GM23338 (cell line): ENCODE results near the gene PRMT3.

Source experiments
- CREB1 ChIP-seq: fragments of 250-450 bp; sonication (Bioruptor Pico); IDR thresholded peaks from 2 replicates; pipeline ENCODE4 v1.5.0; 2020; ENCODE audit warnings: low read depth, mild to moderate bottlenecking, moderate library complexity
- CTCF ChIP-seq, 2 experiments: fragments of 200-600 bp in 1 of 2; sonication (generic) in 1 of 2; conservative IDR thresholded peaks; 2 replicates each; pipeline versions ENCODE4 v1.5.1 to v1.6.1; 2016 to 2017; ENCODE audit warnings: antibody characterized with exemption in 2 of 2, low read depth in 2 of 2, mild to moderate bottlenecking in 2 of 2, moderate library complexity in 1 of 2
- EZH2 ChIP-seq: fragments of 200-600 bp; sonication (generic); IDR thresholded peaks from one replicate; pipeline ENCODE4 v1.8.0; 2017; ENCODE audit warnings: antibody characterized with exemption, mild to moderate bottlenecking, low read depth; ENCODE audit not compliant: unreplicated experiment
- NANOG ChIP-seq: IDR thresholded peaks from 2 replicates; pipeline ENCODE4 v1.6.1; 2016; ENCODE audit warnings: antibody characterized with exemption, borderline replicate concordance
- POLR2AphosphoS5 ChIP-seq: IDR thresholded peaks from 2 replicates; pipeline ENCODE4 v1.6.1; 2016; ENCODE audit warnings: antibody characterized with exemption, low read depth
- REST ChIP-seq: IDR thresholded peaks from one replicate; pipeline ENCODE4 v1.6.1; 2018; ENCODE audit warnings: antibody characterized with exemption; ENCODE audit not compliant: unreplicated experiment
- ZNF114 ChIP-seq: fragments of 250-450 bp; sonication (Bioruptor Pico); IDR thresholded peaks from 2 replicates; pipeline ENCODE4 v1.5.0; 2020; ENCODE audit warnings: mild to moderate bottlenecking, moderate library complexity

GRCh38 chr11:20522536-20522935, 135.0 kb downstream of the PRMT3 start:
- TF ChIP-seq REST (no peak), CTCF (conservative IDR thresholded peaks at IDR 0.05; ENCODE audit: low read depth in 2 of 2) (no peak), CREB1 (CRISPR knock-in tag) (no peak), NANOG (no peak), POLR2AphosphoS5 (no peak), ZNF114 (CRISPR knock-in tag) (no peak), EZH2 (no peak)
